Peyer's patch (tissue), 4 donors: Measurements from ENCODE around the gene DNAH8. TPM values are rescaled to one million over a fixed set of nuclear protein-coding genes. Genes with fewer than 3 reads are reported as not detected.

Experiments
- DNase-seq, 3 donors: peaks; one replicate each; pipeline ENCODE4 v3.0.0-alpha.2; 2017 to 2019
- H3K27ac ChIP-seq, 4 donors: fragments of 200-600 bp; sonication (generic); one replicate each; pipeline ENCODE4 v1.5.1; 2016 to 2019
- H3K27me3 ChIP-seq, 2 donors: fragments of 200-600 bp; sonication (generic); one replicate each; pipeline ENCODE4 v1.5.1; 2019
- H3K36me3 ChIP-seq, 3 donors: fragments of 200-600 bp; sonication (generic); one replicate each; pipeline ENCODE4 v1.5.1; 2016 to 2019
- H3K4me1 ChIP-seq, 4 donors: fragments of 200-600 bp; sonication (generic); one replicate each; pipeline ENCODE4 v1.5.1; 2016 to 2019
- H3K4me3 ChIP-seq, 4 donors: fragments of 200-600 bp; sonication (generic); 1 replicate in 3 of 4; 2 replicates in 1 of 4; pipeline ENCODE4 v1.5.1; 2016 to 2019; ENCODE audit warnings: mild to moderate bottlenecking in 1 of 4
- H3K9me3 ChIP-seq, 4 donors: fragments of 200-600 bp; sonication (generic); one replicate each; pipeline ENCODE4 v1.5.1; 2016 to 2019; ENCODE audit warnings: mild to moderate bottlenecking in 1 of 4
- POLR2A ChIP-seq, 2 donors: fragments of 450-650 bp; IDR thresholded peaks; one replicate each; pipeline ENCODE4 v1.5.1; 2017; ENCODE audit warnings: antibody characterized with exemption in 2 of 2, mild to moderate bottlenecking in 2 of 2, moderate library complexity in 2 of 2
- total RNA-seq, 4 donors: library from RNA; depleted of rRNA; stranded (reverse); fragments of >200 nt; gene quantifications; one replicate each; pipeline ENCODE4 v1.1.0, GENCODE V29; 2016
- TF ChIP-seq, protein P1 (sequence below), 6 experiments: fragments of 450-650 bp in 4 of 6; fragments of 200-600 bp in 2 of 6; sonication (generic) in 1 of 6; IDR thresholded peaks; one replicate each; pipeline ENCODE4 v1.5.1; 2017 to 2019; ENCODE audit warnings: antibody characterized with exemption in 6 of 6, mild to moderate bottlenecking in 3 of 6, moderate library complexity in 1 of 6

The DNAH8 gene
- total RNA-seq, 4 donors from 2014 or later = 0.83 TPM; not detected in 3

DNA sequence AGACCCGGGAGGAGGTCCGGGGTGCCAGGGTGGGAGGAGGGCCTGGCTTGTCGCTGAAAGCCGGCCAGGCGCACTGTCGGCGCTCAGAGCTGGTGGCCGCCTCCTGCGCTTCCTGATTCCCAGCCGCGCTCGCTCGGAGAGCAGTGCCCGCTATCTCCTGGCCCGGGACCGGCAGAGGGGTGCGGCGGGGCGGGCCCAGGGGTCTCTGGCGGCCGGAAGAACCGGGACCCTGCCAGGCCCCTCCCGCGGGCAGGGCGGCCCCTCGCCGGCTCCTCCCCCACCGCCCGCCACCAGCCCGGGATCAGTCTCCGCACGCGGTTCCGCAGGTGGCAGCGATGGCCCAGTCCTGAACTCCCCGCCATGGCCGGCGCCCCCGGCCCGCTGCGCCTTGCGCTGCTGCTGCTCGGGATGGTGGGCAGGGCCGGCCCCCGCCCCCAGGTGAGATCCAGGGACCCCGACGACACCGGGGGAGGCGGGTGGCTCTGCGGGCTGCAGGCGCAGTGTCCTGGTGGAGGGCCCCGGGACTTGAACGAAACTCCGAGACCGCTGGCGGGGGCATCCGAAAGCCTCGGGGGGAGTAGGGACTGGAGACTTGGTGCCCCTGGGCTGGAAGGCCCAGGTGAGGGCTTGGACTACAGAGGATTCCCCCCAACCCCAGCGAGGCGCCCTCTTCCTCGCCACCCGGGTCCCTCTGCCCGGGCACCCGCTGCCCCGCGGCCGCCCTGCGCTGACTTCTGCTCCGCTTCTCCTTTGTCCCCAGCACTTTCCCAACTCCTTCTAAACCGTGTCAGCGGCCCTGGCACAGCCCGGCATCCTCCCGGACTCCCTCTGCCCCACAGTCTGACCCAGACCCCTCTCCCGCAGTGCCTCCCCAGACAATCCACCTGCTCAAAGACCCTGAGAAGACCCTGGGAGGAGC is 333.6 kb downstream of the DNAH8 start, which contains the start of gene GLP1R:
Gene GLP1R (plus strand): TSS at position 301 of the 919 bp plus-strand sequence. CDS start 60 bp downstream, at position 361.
- TF ChIP-seq POLR2A (IDR thresholded peaks at IDR 0.05) = no peak
- TF ChIP-seq, protein P1, sequence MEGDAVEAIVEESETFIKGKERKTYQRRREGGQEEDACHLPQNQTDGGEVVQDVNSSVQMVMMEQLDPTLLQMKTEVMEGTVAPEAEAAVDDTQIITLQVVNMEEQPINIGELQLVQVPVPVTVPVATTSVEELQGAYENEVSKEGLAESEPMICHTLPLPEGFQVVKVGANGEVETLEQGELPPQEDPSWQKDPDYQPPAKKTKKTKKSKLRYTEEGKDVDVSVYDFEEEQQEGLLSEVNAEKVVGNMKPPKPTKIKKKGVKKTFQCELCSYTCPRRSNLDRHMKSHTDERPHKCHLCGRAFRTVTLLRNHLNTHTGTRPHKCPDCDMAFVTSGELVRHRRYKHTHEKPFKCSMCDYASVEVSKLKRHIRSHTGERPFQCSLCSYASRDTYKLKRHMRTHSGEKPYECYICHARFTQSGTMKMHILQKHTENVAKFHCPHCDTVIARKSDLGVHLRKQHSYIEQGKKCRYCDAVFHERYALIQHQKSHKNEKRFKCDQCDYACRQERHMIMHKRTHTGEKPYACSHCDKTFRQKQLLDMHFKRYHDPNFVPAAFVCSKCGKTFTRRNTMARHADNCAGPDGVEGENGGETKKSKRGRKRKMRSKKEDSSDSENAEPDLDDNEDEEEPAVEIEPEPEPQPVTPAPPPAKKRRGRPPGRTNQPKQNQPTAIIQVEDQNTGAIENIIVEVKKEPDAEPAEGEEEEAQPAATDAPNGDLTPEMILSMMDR (IDR thresholded peaks at IDR 0.05) = no peak
- no peaks in the 10 kb centered on the region for H3K9me3 ChIP-seq
- H3K4me1 ChIP-seq = peaks cover 0 to 14% (median 4%) of the 10 kb centered on the region in 4 donors
- H3K36me3 ChIP-seq = no peaks in the 10 kb centered on the region
- H3K27me3 ChIP-seq = peaks cover 0 to 10% of the 10 kb centered on the region in 2 donors
- H3K4me3 ChIP-seq = peak within 1 kb of the TSS in 3 of 4 donors; percentile 7 to 41 (median 37)
- DNase-seq = no peak
- H3K27ac ChIP-seq = no peak within 1 kb of the TSS

DNA sequence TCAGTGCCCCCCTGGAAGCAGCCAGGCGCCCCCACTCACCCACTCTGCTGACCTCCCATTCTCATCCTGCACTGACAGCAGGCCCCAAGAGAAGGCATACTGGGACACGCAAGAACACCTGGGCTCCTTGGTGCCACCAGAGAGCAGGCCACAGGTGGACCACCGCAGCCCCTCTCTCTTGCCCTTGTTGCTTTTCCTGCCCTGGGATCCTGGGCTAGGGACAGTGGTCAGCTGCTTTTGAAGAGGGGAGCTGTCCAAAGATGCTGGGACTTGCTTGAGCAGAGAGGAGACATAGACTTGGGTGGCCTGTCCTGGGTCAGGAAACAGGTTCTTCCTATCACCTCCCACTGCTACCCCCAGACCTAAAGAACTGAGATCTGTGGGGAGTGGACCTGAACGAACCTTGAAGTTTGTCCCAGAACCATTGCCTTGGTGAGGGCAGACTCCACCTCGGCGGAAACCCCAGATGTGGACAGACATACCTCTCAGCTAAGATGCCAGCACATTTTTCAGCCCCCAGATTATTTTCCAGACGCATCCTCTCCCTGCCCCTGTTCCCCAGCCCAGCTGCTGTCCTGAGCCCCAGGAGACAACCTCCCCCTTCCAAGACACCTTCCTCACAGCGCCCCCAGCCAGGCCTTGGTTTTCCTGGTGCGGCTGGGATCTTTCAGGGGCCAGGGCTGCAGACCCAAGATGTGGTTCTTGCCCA is 334.6 kb downstream of the DNAH8 start:
- peaks cover 0 to 18% (median 4%) of the 10 kb centered on the region in 4 donors for H3K4me1 ChIP-seq
- no peaks in the 10 kb centered on the region for H3K9me3 ChIP-seq
- H3K36me3 ChIP-seq = no peaks in the 10 kb centered on the region
- TF ChIP-seq, protein P1 (IDR thresholded peaks at IDR 0.05) = no peak
- no peak for TF ChIP-seq POLR2A (IDR thresholded peaks at IDR 0.05)
- peaks cover 0 to 10% of the 10 kb centered on the region in 2 donors for H3K27me3 ChIP-seq
- DNase-seq = no peak
- no peak overlapping the region for H3K27ac ChIP-seq
- H3K4me3 ChIP-seq = no peak overlapping the region

DNA sequence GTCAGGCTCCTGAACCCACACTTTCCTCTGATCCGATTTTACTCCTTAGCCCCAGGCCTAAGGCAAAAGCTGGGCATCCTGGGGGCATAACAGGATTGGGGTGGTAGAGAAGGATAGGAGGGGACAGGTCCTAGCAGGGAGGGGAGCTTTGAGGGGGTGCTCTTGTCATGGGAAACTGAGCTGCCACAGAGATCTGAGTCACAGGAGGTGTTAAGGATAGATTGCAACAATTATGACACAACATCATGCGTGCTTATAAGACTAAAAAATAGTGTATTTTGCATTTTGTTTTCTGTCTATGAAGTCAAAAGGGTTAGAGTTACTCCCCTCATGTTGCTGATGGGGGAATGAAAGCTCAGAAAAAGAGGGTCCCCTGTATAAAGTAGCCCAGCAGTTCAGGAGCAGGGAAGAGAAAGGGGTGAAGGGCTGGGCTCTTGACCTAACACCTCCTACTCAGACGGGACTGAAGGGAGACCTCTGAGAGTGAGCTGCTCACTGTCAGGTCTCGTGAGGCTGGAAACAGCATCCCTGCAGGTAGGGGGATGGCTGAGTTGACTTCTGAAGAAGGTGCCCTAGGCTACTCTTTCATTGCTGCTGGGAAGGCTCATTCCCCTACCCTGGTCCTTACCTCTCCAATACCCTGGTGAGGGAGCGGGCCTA is 335.5 kb downstream of the DNAH8 start:
- no peak for DNase-seq
- TF ChIP-seq POLR2A (IDR thresholded peaks at IDR 0.05) = no peak
- TF ChIP-seq, protein P1 (IDR thresholded peaks at IDR 0.05) = no peak
- Histone ChIP-seq H3K36me3 (no peaks in the 10 kb centered on the region), H3K4me3 (no peak overlapping the region), H3K27me3 (peaks cover 0 to 10% of the 10 kb centered on the region in 2 donors), H3K27ac (no peak overlapping the region), H3K9me3 (no peaks in the 10 kb centered on the region), H3K4me1 (peaks cover 0 to 18% (median 4%) of the 10 kb centered on the region in 4 donors)

DNA sequence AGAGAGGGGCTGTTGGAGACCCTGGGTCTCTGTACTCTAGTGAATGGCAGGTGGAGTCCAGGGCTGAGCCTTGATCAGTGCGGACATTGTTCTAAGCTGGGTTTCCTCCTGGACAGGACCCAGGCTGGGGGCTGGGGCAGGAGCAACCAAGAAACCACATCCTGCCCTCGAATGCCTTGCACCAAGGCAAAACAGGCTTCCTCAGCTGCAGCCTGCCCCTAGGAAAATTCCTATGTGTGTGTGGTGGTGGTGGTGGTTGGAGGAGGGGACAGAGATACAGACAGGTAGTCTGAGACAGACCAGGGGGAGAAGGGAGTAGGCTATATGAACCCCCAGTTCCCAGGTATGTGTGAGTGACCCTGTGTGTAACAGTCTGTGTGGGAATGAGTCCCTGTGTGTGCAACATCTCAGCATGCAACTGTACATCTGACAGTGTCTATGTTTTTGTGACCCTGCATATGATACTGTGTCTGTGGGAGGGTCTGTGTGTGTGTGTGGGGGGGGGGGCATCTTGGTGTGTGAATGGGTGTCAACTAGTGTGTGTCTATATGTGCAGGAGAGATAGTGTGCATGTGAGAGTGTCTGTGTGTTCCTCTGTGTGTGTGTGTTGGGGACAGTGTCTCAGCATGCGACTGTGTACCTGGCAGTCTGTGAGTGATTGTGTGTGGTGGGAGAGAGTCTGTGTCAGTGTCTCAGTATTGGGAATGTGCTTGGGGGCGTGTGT is 336.4 kb downstream of the DNAH8 start:
- peaks cover 0 to 18% (median 4%) of the 10 kb centered on the region in 4 donors for H3K4me1 ChIP-seq
- H3K36me3 ChIP-seq = no peaks in the 10 kb centered on the region
- H3K27me3 ChIP-seq = peaks cover 0 to 10% of the 10 kb centered on the region in 2 donors
- H3K27ac ChIP-seq = no peak overlapping the region
- DNase-seq = peak in 1 of 3 donors; percentile 28
- H3K9me3 ChIP-seq = no peaks in the 10 kb centered on the region
- TF ChIP-seq, protein P1 (IDR thresholded peaks at IDR 0.05) = no peak
- TF ChIP-seq POLR2A (IDR thresholded peaks at IDR 0.05) = no peak
- H3K4me3 ChIP-seq = no peak overlapping the region
